HepG2 (cell line): ENCODE data around the gene IQGAP2. TPM values are rescaled to one million over a fixed set of nuclear protein-coding genes. Genes with fewer than 3 reads are reported as not detected.

Experiments
- ATAC-seq: fragments of 200-7000 bp; cut with Tn5 transposase; 3 replicates; pipeline ENCODE4 v1.9.1; 2020; ENCODE audit warnings: mild to moderate bottlenecking, moderate library complexity
- BruUV-seq: library from RNA; stranded (reverse); fragments of 400-500 nt; replicated peaks from 2 replicates; lab custom pipeline; 2021; lab: Mats Ljungman, UMichigan
- CTCF ChIA-PET: fragments of 300-600 bp; formaldehyde crosslinking; extraction: SDS; loops from one replicate; lab custom pipeline; 2021; ENCODE audit warnings: low total read pairs, inconsistent platforms, low intra/inter-chr PET ratio; lab: Yijun Ruan, JAX
- POLR2A ChIA-PET: fragments of 350-600 bp; sonication (Branson Sonifier 250); formaldehyde crosslinking; loops from one replicate; lab custom pipeline; 2020; ENCODE audit warnings: antibody characterized with exemption, inconsistent platforms; lab: Yijun Ruan, JAX
- DNase-seq: peaks from one replicate; pipeline ENCODE4 v3.0.0-alpha.2; 2015; ENCODE audit warnings: low spot score
- FAIRE-seq: peaks from 3 replicates; lab custom pipeline; 2011; peaks lifted over from hg19 to GRCh38; lab: Jason Lieb, UNC
- H2AFZ ChIP-seq: one replicate; pipeline ENCODE4 v1.6.1; 2011; ENCODE audit warnings: low read length, inconsistent platforms
- H3K27ac ChIP-seq: fragments of 300-600 bp; 3 replicates; pipeline ENCODE4 v1.8.0; 2011; ENCODE audit warnings: mixed run types, mild to moderate bottlenecking, mixed read lengths, low read length, inconsistent platforms; ENCODE audit not compliant: insufficient read depth; ENCODE audit errors: extremely low read length
- H3K27me3 ChIP-seq, 2 experiments: fragments of 200-600 bp in 1 of 2; 2 replicates in 1 of 2; 3 replicates in 1 of 2; pipeline versions ENCODE4 v1.6.0 to v1.8.0; 2011; ENCODE audit warnings: low read length in 2 of 2, mild to moderate bottlenecking in 2 of 2, moderate library complexity in 2 of 2, inconsistent platforms in 1 of 2; ENCODE audit not compliant: insufficient read depth in 2 of 2, control insufficient read depth in 1 of 2
- H3K36me3 ChIP-seq, 2 experiments: fragments of 200-600 bp in 1 of 2; replicated peaks in 1 of 2; 2 replicates in 1 of 2; 3 replicates in 1 of 2; pipeline versions ENCODE4 v1.5.1 to v1.8.0; 2011; ENCODE audit warnings: low read length in 2 of 2, inconsistent platforms in 1 of 2; ENCODE audit not compliant: insufficient read depth in 2 of 2, control insufficient read depth in 1 of 2
- H3K4me1 ChIP-seq: 2 replicates; pipeline ENCODE4 v1.5.1; 2012; ENCODE audit warnings: low read length, inconsistent platforms; ENCODE audit not compliant: insufficient read depth
- H3K4me2 ChIP-seq: 2 replicates; pipeline ENCODE4 v1.6.0; 2011; ENCODE audit warnings: low read depth, low read length, inconsistent platforms
- H3K4me3 ChIP-seq, 3 experiments: fragments of 200-600 bp in 1 of 3; sonication (generic), shearing (Covaris generic) in 1 of 3; replicated peaks in 1 of 3; 2 replicates each; pipeline ENCODE4 v1.5.1; 2011 to 2016; ENCODE audit warnings: low read length in 3 of 3, inconsistent platforms in 2 of 3, low read depth in 2 of 3, mild to moderate bottlenecking in 2 of 3, control low read depth in 1 of 3, mixed read lengths in 1 of 3; ENCODE audit not compliant: insufficient read depth in 1 of 3
- H3K79me2 ChIP-seq: one replicate; pipeline ENCODE4 v1.6.1; 2011; ENCODE audit warnings: low read length, inconsistent platforms; ENCODE audit not compliant: insufficient read depth
- H3K9ac ChIP-seq: 2 replicates; pipeline ENCODE4 v1.6.0; 2011; ENCODE audit warnings: mild to moderate bottlenecking, low read depth, low read length, inconsistent platforms; ENCODE audit not compliant: insufficient read depth
- H3K9me3 ChIP-seq: 2 replicates; pipeline ENCODE4 v1.5.1; 2012; ENCODE audit warnings: mild to moderate bottlenecking, low read length
- H4K20me1 ChIP-seq: 2 replicates; pipeline ENCODE4 v1.6.0; 2011; ENCODE audit warnings: inconsistent platforms, mild to moderate bottlenecking, low read length, moderate library complexity; ENCODE audit not compliant: insufficient read depth
- ATF6 ChIP-seq: sonication (generic); formaldehyde crosslinking; conservative IDR thresholded peaks from 2 replicates; pipeline ENCODE4 v1.4.0; 2020; ENCODE audit warnings: missing genetic modification reagents
- SNAI1 ChIP-seq: sonication (generic); formaldehyde crosslinking; IDR thresholded peaks from 2 replicates; pipeline ENCODE4 v1.5.0; 2020; ENCODE audit warnings: mild to moderate bottlenecking, missing genetic modification reagents, borderline replicate concordance
- SP1 ChIP-seq, 2 experiments: fragments of 450-650 bp in 1 of 2; sonication (generic) in 1 of 2; formaldehyde crosslinking in 1 of 2; IDR thresholded peaks; 2 replicates each; pipeline versions ENCODE4 v1.4.0 to v1.6.1; 2016 to 2020; ENCODE audit warnings: missing genetic modification reagents in 1 of 2
- ZFAT ChIP-seq: sonication (generic); formaldehyde crosslinking; conservative IDR thresholded peaks from 2 replicates; pipeline ENCODE4 v1.8.1; 2023; ENCODE audit warnings: missing genetic modification reagents, inconsistent platforms
- ZIK1 ChIP-seq: sonication (generic); formaldehyde crosslinking; IDR thresholded peaks from 2 replicates; pipeline ENCODE4 v1.5.0; 2020; ENCODE audit warnings: mild to moderate bottlenecking, low read depth, missing genetic modification reagents, borderline replicate concordance
- ZNF790 ChIP-seq: sonication (generic); formaldehyde crosslinking; IDR thresholded peaks from 2 replicates; pipeline ENCODE4 v1.8.0; 2022; ENCODE audit warnings: missing genetic modification reagents, mild to moderate bottlenecking, borderline replicate concordance
- WGBS: methylation state at CpG from one replicate; pipeline ENCODE4 v1.1.6; 2017; ENCODE audit warnings: low lambda C conversion rate; 5-methylcytosine and 5-hydroxymethylcytosine counted together
- in situ Hi-C: cut with HindIII; loops from 2 replicates; pipeline ENCODE4 v1.10.0; 2017; ENCODE audit warnings: low pct_unique_long_range_greater_than_20kb; ENCODE audit not compliant: extremely low pct_ligation_motif_present
- intact Hi-C: fragments of 100-400 bp; cut with micrococcal nuclease; formaldehyde crosslinking; loops from one replicate; pipeline ENCODE4 v1.10.0; 2022; ENCODE audit not compliant: unreplicated experiment
- polyA plus RNA-seq, 8 experiments: library from polyadenylated mRNA; depleted of rRNA in 3 of 8; stranded (reverse) in 7 of 8; unstranded in 1 of 8; fragments of >200 nt; fragmentation: Illumina TruSeq in 4 of 8; extraction: Trizol in 4 of 8; gene quantifications; 2 replicates each; pipeline versions ENCODE4 v1.2.1 to v1.2.3, GENCODE V29; 2011 to 2016; ENCODE audit warnings: low read depth in 4 of 8, missing spikeins in 1 of 8, mixed read lengths in 1 of 8; ENCODE audit not compliant: insufficient read depth in 1 of 8
- total RNA-seq, 5 experiments: library from RNA; depleted of rRNA; stranded (reverse); fragments of >200 nt; fragmentation: Illumina TruSeq; extraction: Trizol; gene quantifications; 2 replicates each; pipeline ENCODE4 v1.2.3, GENCODE V29; 2016; ENCODE audit warnings: low read depth in 1 of 5
- TF ChIP-seq, protein P1 (sequence below): sonication (generic); formaldehyde crosslinking; IDR thresholded peaks from 2 replicates; pipeline ENCODE4; 2020; ENCODE audit warnings: missing genetic modification reagents, mild to moderate bottlenecking, borderline replicate concordance
- TF ChIP-seq, protein P2 (sequence below): sonication (generic); formaldehyde crosslinking; IDR thresholded peaks from 2 replicates; pipeline ENCODE4 v1.4.0; 2020; ENCODE audit warnings: missing genetic modification reagents
- TF ChIP-seq, protein P3 (sequence below): sonication (generic); formaldehyde crosslinking; IDR thresholded peaks from 2 replicates; pipeline ENCODE4 v1.8.0; 2022; ENCODE audit warnings: low read depth, missing genetic modification reagents
- TF ChIP-seq, protein P4 (sequence below): sonication (generic); formaldehyde crosslinking; IDR thresholded peaks from 2 replicates; pipeline ENCODE4 v1.4.0; 2020; ENCODE audit warnings: mild to moderate bottlenecking, missing genetic modification reagents

The IQGAP2 gene
- total and polyA plus RNA-seq, 2 of the 13 experiments (the other 11 are each of a cell fraction or from before 2014, with no cell fraction given) = 35.2 to 83.3 TPM

GRCh38 chr5:76367623-76368371 is 35.3 kb upstream of the IQGAP2 start:
- H3K9me3 ChIP-seq = no peaks in the 10 kb centered on the region

More at GRCh38 chr5:76367623-76368371, 35.3 kb upstream of the IQGAP2 start:
- BruUV-seq = no TSS peak
- in situ Hi-C loops = no loop called here
- POLR2A ChIA-PET = no interaction called here
- no peaks in the 10 kb centered on the region for H3K79me2 ChIP-seq
- WGBS = 76% methylated on average over 6 of the region's 6 CpGs
- intact Hi-C loops = no loop called here
- ATAC-seq = no peak
- no peak overlapping the region for H2AFZ ChIP-seq
- H3K36me3 ChIP-seq = no peaks in the 10 kb centered on the region
- no peak for DNase-seq
- no peak overlapping the region for H3K9ac ChIP-seq
- no peaks in the 10 kb centered on the region for H4K20me1 ChIP-seq
- peaks cover 1 to 10% of the 10 kb centered on the region in 2 experiments; a peak in 1 of 5 replicates for H3K27me3 ChIP-seq
- CTCF ChIA-PET = no interaction called here
- H3K4me1 ChIP-seq = peaks cover 25% of the 10 kb centered on the region
- no peak overlapping the region for H3K27ac ChIP-seq
- H3K4me2 ChIP-seq = no peak overlapping the region
- no peak overlapping the region for H3K4me3 ChIP-seq
- TF ChIP-seq, protein P1, sequence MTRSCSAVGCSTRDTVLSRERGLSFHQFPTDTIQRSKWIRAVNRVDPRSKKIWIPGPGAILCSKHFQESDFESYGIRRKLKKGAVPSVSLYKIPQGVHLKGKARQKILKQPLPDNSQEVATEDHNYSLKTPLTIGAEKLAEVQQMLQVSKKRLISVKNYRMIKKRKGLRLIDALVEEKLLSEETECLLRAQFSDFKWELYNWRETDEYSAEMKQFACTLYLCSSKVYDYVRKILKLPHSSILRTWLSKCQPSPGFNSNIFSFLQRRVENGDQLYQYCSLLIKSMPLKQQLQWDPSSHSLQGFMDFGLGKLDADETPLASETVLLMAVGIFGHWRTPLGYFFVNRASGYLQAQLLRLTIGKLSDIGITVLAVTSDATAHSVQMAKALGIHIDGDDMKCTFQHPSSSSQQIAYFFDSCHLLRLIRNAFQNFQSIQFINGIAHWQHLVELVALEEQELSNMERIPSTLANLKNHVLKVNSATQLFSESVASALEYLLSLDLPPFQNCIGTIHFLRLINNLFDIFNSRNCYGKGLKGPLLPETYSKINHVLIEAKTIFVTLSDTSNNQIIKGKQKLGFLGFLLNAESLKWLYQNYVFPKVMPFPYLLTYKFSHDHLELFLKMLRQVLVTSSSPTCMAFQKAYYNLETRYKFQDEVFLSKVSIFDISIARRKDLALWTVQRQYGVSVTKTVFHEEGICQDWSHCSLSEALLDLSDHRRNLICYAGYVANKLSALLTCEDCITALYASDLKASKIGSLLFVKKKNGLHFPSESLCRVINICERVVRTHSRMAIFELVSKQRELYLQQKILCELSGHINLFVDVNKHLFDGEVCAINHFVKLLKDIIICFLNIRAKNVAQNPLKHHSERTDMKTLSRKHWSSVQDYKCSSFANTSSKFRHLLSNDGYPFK = no peak
- no peak for TF ChIP-seq ATF6
- no peak for TF ChIP-seq SNAI1 (CRISPR knock-in tag)
- TF ChIP-seq SP1 (IDR thresholded peaks at IDR 0.05) = no peak
- no peak for TF ChIP-seq SP1 (CRISPR knock-in tag; IDR thresholded peaks at IDR 0.05)
- TF ChIP-seq ZFAT (CRISPR knock-in tag) = no peak
- TF ChIP-seq, protein P2, sequence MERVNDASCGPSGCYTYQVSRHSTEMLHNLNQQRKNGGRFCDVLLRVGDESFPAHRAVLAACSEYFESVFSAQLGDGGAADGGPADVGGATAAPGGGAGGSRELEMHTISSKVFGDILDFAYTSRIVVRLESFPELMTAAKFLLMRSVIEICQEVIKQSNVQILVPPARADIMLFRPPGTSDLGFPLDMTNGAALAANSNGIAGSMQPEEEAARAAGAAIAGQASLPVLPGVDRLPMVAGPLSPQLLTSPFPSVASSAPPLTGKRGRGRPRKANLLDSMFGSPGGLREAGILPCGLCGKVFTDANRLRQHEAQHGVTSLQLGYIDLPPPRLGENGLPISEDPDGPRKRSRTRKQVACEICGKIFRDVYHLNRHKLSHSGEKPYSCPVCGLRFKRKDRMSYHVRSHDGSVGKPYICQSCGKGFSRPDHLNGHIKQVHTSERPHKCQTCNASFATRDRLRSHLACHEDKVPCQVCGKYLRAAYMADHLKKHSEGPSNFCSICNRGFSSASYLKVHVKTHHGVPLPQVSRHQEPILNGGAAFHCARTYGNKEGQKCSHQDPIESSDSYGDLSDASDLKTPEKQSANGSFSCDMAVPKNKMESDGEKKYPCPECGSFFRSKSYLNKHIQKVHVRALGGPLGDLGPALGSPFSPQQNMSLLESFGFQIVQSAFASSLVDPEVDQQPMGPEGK (CRISPR knock-in tag) = no peak
- TF ChIP-seq ZNF790 (CRISPR knock-in tag) = no peak
- TF ChIP-seq, protein P3, sequence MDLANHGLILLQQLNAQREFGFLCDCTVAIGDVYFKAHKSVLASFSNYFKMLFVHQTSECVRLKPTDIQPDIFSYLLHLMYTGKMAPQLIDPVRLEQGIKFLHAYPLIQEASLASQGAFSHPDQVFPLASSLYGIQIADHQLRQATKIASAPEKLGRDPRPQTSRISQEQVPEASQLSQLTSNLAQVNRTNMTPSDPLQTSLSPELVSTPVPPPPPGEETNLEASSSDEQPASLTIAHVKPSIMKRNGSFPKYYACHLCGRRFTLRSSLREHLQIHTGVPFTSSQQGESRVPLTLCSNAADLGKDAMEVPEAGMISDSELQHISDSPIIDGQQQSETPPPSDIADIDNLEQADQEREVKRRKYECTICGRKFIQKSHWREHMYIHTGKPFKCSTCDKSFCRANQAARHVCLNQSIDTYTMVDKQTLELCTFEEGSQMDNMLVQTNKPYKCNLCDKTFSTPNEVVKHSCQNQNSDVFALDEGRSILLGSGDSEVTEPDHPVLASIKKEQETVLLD = no peak
- TF ChIP-seq, protein P4, sequence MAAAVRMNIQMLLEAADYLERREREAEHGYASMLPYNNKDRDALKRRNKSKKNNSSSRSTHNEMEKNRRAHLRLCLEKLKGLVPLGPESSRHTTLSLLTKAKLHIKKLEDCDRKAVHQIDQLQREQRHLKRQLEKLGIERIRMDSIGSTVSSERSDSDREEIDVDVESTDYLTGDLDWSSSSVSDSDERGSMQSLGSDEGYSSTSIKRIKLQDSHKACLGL (CRISPR knock-in tag) = no peak
- TF ChIP-seq ZIK1 (CRISPR knock-in tag) = no peak
- TF ChIP-seq, all 625 proteins: peak for 0
- no peak for FAIRE-seq
